IPS-NIHi7 (cell line): ENCODE data around the gene NREP.
A peak's percentile ranks its signal among the peaks of the same experiment; 100 is the strongest.

ENCODE experiments used
- DNase-seq: peaks from one replicate; pipeline ENCODE4 v3.0.0; 2012; ENCODE audit warnings: mixed read lengths; ENCODE audit errors: extremely low spot score

Gene NREP, protein sequence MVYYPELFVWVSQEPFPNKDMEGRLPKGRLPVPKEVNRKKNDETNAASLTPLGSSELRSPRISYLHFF

DNA sequence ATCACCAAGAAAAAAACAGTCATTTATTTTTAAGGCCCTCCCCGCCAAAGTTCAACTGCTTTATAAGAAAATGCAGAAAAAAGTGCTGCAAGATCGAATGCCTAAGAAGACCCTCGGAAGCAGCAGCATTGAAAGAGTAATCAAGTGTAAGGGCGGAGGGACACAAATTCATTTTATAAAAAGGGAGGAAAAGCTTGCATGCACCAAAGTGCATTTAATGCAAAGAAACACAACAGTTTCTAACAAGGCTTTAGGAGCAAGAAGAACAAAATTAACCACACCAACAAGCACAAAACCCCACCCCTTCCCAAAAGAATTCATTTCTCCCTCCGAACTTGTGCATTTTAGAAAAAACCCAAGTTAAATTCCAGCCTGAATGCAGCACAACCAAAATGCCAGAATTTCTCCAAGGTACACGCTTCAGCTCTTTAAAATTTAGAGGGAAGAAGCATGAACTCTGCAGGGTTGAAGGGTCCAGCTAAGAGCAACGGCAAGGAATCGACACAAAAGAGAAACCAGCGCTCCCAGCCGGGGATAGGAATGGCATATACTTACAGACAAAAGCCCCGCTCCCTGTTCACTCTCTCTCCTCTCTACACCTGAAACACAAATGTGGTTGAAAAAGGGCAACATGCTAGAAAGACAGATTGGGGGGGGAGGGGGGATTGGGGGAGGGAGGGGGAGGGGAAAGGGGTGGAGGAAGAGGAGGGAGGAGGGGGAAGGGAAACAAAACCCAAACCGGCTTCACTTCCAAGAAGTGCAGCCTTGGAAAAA is at the start of gene NREP:
Gene NREP (minus strand): TSS at position 614 of the 774 bp plus-strand sequence. CDS start 1,422 bp downstream, outside the sequence.
- no peak for DNase-seq

DNA sequence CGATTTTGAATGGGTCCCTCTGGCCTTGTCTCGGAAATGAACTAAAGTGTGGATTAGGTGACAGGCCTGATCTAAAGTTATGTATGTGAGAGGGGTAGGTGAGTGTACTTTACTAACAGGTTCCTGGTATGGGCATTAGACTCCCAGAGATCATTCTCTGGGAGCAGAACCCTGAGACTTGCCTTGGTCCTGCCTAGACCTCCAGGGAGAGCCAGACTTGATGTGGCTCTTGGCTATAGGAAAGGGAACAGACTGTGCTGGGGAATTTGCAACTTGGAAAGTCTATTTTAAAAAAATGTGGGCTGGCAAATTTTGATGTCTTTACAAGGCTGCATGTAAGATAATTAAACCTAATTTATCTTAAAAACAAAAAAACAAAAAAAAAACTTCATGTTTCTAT is 49.8 kb upstream of the NREP start:
- no peak for DNase-seq

DNA sequence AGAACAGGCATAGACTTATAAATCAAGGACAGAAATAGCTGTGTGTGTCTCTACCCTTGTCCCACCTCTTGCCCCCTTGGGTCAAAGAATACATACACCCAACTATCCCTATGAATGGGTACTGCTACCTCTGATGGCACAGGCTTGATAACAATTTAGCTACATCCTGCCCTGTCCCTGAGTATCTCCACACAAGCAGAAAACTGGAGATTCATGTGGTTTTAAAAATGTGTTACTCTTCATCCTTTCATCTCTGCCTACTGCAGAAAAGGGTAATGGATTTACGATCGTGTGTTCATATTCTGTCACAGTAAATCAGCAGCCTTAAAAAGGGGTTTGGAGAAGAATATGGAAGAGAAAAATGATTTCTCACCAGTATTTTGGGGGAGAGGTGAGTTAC is 49.2 kb upstream of the NREP start:
- no peak for DNase-seq

DNA sequence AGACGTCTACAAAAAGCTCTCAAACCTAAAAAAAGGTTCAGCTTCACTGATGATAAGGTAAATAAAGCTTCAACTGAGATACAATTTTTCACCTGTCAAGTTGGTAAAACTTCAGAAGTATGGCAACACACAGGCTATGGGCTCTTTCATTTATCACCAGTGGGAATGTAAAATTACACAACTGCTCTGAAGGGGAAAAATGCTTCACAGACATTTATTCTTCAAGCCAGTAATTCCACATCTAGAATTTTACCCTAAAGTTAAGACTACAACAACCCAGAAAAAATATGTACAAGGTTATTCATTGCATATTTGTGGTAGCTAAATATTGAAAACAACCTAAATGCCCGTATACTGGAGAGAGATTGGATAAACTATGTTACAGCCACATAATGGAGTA is 48.1 kb upstream of the NREP start:
- DNase-seq, result no peak

DNA sequence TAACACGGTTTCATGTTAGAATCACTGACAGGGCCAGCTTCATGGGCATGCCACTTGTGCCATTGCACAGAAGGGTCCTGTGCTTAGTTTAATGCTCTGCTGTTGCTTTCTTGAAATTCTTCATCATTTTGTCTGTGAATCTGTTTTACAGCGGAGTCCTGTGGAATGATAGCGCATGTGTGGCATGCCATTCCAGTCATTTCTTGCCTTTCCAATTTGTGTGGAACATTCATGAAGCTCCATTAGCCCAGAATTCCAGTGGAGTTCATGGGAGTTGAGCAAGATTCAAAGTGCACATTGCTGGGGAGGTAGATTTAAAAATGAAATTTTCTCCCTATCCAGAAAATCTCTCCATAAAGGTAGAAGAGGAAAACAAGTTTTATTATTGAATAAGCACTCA is 43.4 kb upstream of the NREP start:
- DNase-seq, result no peak

DNA sequence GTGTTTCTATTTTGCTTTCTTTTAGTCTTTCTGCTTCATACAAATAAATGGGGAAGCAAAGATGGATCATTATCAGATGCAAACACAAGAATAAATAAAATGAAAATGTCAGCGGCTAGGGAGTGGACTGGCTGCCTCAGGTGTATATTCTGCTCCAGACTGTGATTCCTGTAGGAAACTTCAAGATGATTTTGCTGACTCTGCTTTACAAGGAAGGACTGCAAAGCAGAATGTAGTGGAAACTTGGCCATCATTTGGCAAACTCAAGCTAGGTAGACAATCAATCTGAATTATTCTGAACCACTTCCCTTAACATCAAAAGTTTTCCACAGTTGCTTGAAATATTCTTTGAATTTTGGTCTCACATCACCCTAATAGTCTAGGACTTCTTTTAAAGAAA is 38.1 kb upstream of the NREP start:
- DNase-seq, result no peak

DNA sequence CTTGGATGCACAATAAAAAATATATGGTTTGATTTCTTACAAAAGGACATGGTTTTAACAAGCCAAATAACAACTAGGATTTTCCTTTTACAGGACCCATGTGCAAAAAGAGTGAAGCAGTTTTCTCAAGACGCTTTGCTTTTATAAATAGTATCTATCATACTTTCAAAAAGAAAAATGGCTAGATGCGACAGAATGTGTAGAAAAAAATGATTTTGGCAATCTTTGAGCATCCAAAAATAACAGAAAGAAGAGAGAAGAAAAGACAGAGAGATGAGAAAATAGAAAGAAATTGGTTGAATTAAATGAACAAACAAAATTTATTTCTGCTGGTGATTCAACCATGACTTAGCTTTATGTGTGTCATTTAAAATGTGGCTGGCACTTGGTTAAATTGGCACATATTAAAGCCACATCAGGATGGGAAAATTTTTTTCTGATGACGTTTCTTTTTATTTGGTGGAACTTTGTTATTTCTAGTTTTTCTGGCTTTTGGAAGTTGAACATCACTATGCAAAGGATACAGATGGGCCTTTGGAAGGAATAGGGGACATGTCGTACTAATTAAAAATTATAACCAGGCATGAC is 35.6 kb upstream of the NREP start:
- DNase-seq, result no peak

DNA sequence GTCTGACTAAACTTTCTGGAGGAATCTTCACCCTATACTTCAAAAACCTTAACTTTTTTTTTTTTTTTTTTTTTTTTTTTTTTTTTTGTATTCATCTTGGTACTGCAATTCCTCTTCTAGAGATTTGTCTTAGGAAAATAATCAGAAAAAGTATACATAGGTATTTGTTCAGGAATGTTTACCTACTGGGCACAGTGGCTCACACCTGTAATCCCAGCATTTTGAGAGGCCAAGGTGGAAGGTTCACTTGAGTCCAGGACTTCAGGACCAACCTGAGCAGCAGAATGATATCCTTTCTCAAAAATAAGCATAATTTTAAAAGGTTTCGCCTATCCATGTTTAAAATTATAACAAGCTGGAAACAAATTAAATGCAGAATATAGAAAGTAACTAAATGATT is 33.3 kb upstream of the NREP start:
- no peak for DNase-seq

DNA sequence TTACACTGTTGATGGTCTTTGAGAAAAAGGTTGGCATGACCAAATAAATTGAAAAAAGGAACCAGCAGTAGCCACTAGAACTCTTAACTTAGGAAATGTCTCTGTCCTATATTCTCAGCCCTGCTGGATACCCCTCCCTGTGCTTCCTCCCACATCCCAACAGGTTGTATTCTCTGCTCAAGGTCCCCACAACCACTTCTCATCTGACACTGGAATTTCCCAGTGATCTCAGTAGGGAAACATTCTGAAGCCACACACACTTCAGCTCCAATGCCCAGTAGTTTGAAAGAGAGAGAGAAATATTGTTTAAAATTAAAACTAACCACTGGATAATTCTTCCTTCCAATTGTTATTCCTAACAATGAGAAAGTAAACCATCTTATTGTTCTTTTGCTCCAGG is 30.0 kb upstream of the NREP start:
- no peak for DNase-seq

DNA sequence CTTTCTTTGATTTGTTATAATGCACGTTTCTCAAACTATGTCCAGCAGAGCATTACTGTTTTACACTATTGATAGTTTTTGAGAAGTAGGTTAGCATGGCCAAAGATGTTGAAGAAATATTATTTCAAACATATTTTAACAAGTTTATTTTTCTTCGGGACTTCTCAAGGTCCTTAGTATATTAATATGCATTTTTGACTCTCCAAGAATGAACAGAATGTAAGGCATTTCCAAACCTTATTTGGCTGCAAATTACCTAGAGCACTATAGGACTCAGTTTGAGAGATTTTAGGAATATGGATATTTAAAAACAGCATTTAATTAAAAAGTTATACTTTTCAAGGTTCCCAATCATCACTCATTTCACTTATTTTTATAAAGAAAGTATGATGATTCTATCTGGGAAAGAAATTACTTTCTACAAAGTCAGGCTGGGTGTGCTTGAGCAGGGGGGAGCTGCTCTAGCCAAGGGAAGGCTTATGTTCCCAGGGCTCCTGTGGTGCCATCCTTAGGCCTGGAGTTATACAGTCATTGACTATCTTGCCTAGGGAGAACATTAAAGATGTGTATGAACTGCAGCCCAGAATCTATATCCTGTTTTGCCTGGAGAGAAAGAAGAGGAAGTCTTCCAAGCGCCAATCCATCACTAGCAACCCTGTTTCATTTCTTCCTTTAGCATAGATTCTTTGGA is 27.6 kb upstream of the NREP start:
- no peak for DNase-seq

DNA sequence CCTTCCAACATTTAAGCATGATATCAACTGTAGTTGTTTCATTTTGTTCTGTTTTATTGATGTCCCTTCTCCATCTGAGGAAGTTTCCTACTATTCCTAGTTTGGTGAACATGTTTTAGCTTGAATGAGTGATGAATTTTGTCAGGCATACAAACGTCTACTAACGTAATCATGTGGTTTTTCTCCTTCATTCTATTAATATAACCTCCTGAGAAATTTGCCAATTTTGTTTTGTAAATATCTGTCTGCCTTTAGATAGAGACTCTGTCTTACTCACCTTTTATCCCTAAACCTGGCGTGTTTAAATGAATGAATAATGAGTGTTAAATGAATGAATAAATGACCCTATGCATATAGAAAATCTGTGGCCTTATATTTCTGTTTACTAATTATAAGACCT is 26.5 kb upstream of the NREP start:
- DNase-seq, result no peak

DNA sequence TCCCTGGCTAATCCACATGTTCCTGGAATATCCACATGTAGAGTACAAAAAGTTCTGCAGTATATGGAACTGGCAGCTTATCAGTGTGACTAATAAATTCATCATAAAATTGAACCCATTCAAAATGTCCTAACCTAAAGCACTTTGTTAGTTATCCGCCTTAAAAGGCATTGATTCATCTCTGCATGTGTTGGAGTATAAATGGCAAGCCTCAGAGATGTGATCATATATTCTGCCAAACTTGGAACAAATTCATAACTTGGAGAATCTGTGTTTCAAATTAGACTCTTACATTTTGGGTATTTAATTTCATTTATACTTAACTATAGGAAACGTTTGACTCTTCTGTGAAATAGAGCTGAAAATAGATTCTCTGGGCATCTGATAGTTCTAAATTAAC is 25.2 kb upstream of the NREP start:
- DNase-seq, result no peak

DNA sequence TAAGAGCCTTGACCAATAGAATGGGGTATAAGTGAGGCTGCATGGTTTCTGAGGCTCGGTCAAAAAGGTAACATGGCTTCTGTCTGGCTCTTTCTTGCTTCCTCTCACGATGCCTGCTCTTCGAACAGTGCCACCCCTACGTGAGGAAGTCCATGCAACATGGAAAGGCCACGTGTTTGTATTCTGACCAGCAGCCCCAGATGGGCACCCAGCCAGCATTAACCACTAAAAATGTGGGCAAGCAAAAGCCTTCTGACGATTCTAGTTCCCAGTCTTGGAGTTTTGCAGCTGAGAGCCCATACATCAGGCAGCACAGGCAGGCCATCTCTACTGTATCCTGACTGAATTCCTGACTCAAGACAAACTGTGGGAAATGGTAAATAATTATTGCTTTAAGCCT is 24.2 kb upstream of the NREP start:
- DNase-seq, result no peak

DNA sequence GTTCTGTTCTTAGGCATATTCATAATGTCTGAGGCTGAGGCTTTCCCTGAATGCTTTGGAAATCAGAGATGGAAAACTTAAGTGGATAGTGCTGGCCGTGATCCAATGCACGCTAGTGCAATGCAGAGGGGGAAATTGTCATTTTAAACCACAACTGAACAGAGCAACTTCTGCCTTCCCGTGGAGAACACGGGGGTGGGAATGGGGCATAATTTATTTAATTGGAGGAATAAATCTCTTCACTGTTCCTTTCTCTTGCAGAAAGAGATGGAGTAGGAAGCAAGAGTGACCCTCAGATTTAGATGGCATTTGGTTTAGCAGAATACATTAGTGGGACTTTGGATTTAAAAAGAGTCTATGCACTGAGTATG is 22.9 kb upstream of the NREP start:
- DNase-seq, result no peak

DNA sequence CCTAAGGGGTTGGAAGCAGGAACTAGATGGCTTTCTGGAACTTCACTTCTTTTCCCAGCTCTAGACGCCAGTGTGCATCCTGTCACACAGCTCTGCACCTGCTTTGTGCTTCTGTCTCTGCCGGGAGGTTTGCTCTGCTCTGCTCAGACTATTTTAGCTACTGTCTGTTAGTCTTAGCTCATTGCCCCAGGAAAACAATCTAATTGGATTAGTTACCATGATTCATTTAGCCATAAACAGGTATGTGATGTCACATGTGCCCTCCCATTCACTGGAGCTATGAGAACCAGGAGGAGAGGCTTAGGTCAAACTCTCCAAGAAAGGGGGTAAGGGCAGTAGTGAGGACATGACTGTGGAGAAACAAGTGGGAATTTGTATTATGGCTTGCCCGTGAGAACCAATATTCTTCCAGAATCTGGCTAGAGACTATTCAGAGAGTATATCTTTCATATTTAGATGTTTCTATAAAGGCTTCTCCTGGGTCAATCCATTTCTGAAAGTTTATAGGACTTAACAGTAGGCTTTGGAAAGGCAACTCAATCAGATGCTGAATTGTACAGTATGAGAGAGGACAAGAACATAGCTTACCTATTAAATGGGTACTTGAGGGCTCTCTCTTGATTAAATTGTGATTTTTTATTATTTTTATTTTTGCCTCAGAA is 22.4 kb upstream of the NREP start:
- no peak for DNase-seq

DNA sequence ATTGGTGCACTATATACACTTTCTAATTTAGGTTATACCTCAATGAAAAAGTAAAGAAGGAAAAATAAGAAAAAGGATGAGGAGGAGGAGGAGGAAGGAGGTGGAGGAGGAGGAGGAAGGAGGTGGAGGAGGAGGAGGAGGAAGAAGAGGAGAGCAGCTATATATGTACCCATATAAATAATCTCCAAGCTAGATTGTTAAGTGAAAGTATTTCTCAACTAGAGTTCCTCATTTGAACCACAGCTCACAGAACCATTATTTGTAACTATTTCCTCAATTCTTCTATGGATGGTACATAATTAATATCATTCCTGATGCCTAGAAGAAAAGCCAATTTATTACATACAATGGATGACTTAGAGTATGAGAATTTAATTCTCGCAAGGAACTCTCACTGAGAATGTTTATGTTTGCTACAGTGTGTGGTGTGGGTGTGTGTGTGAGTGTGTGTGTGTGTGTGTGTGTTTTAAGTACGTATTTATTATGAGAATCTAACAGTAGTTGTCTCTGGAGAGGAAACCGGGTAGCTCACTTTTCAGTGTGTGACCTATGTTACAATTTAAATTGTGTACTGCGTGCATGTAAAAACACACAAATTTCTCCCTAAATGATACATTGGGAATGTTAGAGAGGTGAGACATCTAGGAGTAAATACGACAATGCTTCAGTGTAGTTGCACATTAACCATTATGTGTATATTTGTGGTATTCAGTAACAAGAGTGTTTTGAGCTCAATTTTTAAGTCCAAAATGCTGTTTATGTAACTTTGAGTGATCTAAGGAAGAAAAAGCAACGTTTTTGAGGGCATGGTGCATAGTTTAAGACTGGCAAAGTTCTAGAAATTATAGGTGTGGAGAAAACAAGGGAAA is 20.2 kb upstream of the NREP start:
- no peak for DNase-seq

DNA sequence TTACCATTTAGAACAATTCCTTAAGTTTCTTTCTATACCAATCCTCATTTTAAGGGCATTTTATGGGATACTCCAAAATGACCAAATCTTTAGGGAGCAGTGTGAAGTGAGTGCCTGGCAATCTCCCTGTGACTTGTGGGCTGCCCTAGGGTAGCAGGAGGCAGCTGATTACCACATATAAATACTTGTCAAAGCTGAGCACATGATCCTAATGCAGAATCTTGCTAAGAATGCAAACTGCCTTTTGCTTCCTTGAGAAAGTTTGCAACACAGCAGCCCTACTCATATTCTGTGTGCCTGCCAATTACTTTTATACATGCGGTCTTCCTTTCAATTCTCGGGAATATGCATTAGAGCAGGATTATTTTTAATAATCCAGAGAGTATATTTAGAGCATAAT is 18.2 kb upstream of the NREP start:
- no peak for DNase-seq

DNA sequence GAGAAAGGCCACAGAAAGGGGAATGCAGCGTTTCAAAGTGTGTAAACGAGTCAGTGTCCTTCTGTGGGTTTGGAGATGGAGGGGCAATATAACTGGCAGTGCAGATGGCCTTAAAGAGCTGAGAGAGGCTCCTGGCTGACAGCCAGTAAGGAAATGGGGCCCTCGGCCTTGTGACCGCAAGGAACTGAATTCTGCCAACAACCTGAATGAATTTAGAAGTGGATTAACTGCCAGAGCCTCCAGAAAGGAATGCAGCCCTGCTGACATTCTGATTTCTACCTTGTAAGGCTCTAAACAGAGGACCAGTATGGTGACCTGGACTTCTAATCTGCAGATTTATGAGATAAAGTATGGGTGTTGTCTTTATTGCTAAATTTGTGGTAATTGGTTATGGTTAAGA is 17.5 kb upstream of the NREP start:
- no peak for DNase-seq

DNA sequence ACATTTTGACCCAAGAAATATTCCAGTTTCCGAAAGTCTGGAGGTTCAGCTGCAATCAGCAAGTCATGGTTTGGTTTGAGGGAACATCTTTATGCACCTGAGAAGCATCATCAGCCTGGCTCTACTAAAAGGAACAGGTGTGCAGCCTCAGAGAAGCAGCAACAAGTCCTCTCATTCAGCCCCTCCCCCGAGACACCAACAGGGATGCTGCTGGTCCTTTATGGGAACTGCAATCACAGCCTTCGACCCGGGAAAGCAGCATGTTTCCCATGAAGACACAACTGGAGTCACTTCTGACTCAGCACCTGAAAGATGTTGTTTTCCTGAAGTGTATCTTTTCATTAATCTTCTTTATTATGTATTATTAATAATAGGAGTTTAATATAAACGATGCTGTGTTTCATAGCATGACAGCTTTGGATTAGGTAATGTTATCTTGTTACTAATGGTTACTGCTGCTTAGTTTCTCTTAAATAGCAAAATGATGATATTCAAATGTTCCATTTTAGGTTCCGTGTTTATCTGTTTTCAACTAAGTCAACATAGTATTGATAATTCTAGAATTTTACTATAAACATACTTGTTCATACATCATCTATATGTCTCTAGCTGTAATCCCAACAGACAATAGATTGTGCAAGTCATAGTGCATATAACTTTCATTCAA is 15.6 kb upstream of the NREP start:
- peak; percentile 49 for DNase-seq

DNA sequence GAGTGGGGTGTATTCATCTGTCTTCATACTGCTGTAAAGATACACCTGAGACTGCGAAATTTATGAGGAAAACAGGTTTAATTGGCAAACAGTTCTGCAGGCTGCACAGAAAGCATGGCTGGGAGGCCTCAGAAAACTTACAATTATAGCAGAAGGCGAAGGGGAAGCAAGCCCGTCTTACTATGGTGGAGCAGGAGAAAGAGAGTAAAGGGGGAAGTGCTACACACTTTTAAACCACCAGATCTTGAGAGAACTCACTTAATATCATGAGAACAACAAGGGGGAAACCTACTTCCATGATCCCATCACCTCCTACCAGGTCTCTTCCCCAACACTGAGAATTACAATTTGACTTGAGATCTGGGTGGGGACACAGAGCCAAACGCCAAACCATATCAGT is 12.5 kb upstream of the NREP start:
- no peak for DNase-seq
